HepG2 (cell line): Measurements from ENCODE around the gene ZKSCAN8. TPM values are rescaled to one million over a fixed set of nuclear protein-coding genes. Genes with fewer than 3 reads are reported as not detected.

ENCODE experiments used
- AKAP8 ChIP-seq: sonication (generic); formaldehyde crosslinking; IDR thresholded peaks from 2 replicates; pipeline ENCODE4 v1.5.1; 2020; ENCODE audit warnings: mild to moderate bottlenecking, missing genetic modification reagents
- ELF1 ChIP-seq: sonication (generic); formaldehyde crosslinking; IDR thresholded peaks from 2 replicates; pipeline ENCODE4 v1.4.0; 2020; ENCODE audit warnings: missing genetic modification reagents
- MLLT10 ChIP-seq: sonication (generic); formaldehyde crosslinking; IDR thresholded peaks from 2 replicates; pipeline ENCODE4 v1.4.0; 2020; ENCODE audit warnings: missing genetic modification reagents
- NFATC3 ChIP-seq: sonication (generic); formaldehyde crosslinking; IDR thresholded peaks from 2 replicates; pipeline ENCODE4 v1.5.1; 2020; ENCODE audit warnings: mild to moderate bottlenecking, missing genetic modification reagents
- NFE2L2 ChIP-seq: fragments of 150-350 bp; IDR thresholded peaks from 2 replicates; pipeline ENCODE4 v1.6.1; 2014; ENCODE audit warnings: low read length
- RERE ChIP-seq: IDR thresholded peaks from 2 replicates; pipeline ENCODE4 v1.6.1; 2016; ENCODE audit warnings: low read depth, missing genetic modification reagents, missing compliant biosample characterization
- TRIM24 ChIP-seq: sonication (generic); formaldehyde crosslinking; IDR thresholded peaks from 2 replicates; pipeline ENCODE4 v1.8.0; 2022; ENCODE audit warnings: mild to moderate bottlenecking, missing genetic modification reagents
- ZC3H13 ChIP-seq: sonication (generic); formaldehyde crosslinking; IDR thresholded peaks from 2 replicates; pipeline ENCODE4 v1.8.1; 2023; ENCODE audit warnings: mild to moderate bottlenecking, missing genetic modification reagents, moderate library complexity
- ZNF142 ChIP-seq: sonication (generic); formaldehyde crosslinking; IDR thresholded peaks from 2 replicates; pipeline ENCODE4 v1.4.0; 2020; ENCODE audit warnings: missing genetic modification reagents
- ZNF264 ChIP-seq: sonication (generic); formaldehyde crosslinking; IDR thresholded peaks from 2 replicates; pipeline ENCODE4 v1.4.0; 2020; ENCODE audit warnings: missing genetic modification reagents
- ZNF281 ChIP-seq: sonication (generic); formaldehyde crosslinking; IDR thresholded peaks from 2 replicates; pipeline ENCODE4 v1.4.0; 2020; ENCODE audit warnings: missing genetic modification reagents, borderline replicate concordance
- ZNF282 ChIP-seq: fragments of 450-650 bp; IDR thresholded peaks from 2 replicates; pipeline ENCODE4 v1.6.1; 2018; ENCODE audit not compliant: partially characterized antibody
- ZNF773 ChIP-seq: sonication (generic); formaldehyde crosslinking; IDR thresholded peaks from 2 replicates; pipeline ENCODE4 v1.4.0; 2020; ENCODE audit warnings: missing genetic modification reagents, borderline replicate concordance
- ZNF777 ChIP-seq: sonication (generic); formaldehyde crosslinking; IDR thresholded peaks from 2 replicates; pipeline ENCODE4 v1.4.0; 2020; ENCODE audit warnings: missing genetic modification reagents
- polyA plus RNA-seq, 8 experiments: library from polyadenylated mRNA; depleted of rRNA in 3 of 8; stranded (reverse) in 7 of 8; unstranded in 1 of 8; fragments of >200 nt; fragmentation: Illumina TruSeq in 4 of 8; extraction: Trizol in 4 of 8; gene quantifications; 2 replicates each; pipeline versions ENCODE4 v1.2.1 to v1.2.3, GENCODE V29; 2011 to 2016; ENCODE audit warnings: low read depth in 4 of 8, missing spikeins in 1 of 8, mixed read lengths in 1 of 8; ENCODE audit not compliant: insufficient read depth in 1 of 8
- total RNA-seq, 5 experiments: library from RNA; depleted of rRNA; stranded (reverse); fragments of >200 nt; fragmentation: Illumina TruSeq; extraction: Trizol; gene quantifications; 2 replicates each; pipeline ENCODE4 v1.2.3, GENCODE V29; 2016; ENCODE audit warnings: low read depth in 1 of 5
- TF ChIP-seq, protein P1 (sequence below): sonication (generic); formaldehyde crosslinking; IDR thresholded peaks from 2 replicates; pipeline ENCODE4 v1.4.0; 2020; ENCODE audit warnings: mild to moderate bottlenecking, missing genetic modification reagents

ZKSCAN8 gene
- total and polyA plus RNA-seq, 2 of the 13 experiments (the other 11 are each of a cell fraction or from before 2014, with no cell fraction given) = 12.4 to 20.9 TPM

DNA sequence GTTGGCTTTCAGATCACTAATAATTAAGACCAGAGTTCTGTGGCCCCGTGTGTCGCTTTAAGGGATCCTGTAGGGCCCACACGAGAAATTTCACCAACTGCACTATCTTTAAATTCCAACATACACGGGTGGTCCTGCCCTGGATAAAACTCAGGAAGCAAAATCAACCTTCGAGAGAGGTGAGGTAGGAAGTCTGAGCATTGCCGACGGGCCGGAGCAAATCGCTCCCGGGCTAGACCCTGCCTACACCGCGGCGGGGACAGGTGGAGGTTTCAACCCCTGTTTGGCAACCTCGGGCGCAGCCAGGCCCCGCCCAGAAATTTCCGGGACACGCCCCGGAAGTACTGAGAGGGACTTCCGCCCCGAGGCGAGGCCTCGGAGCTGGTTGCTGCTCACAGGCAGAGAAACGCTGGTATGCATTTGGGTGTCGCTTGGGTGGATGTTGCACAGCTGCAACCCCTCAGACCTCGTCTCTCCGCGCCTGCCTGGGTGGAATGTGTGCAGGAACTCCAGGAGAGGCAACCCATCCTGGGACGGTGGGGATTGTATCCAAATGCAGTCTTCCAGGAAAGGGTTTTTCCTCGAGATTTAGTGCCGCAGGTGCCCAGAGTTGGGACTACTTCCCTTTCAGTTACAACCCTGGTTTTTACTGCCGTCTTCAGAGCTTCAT, 19.9 kb downstream of the ZKSCAN8 start (continued):
- TF ChIP-seq ZNF142 (no peak), RERE (CRISPR knock-in tag) (no peak), ZNF281 (CRISPR knock-in tag) (peak; percentile 18; the same call in 1 of the 2 replicates), ZNF264 (CRISPR knock-in tag) (0 out of 2 replicates have a peak, but pooled peaks have one; percentile 48), MLLT10 (CRISPR knock-in tag) (no peak), ELF1 (peak; percentile 89), AKAP8 (0 out of 2 replicates have a peak, but pooled peaks have one; percentile 71), NFE2L2 (no peak), ZNF282 (no peak), TRIM24 (CRISPR knock-in tag) (no peak), ZC3H13 (CRISPR knock-in tag) (no peak), NFATC3 (CRISPR knock-in tag) (no peak), ZNF777 (CRISPR knock-in tag) (0 out of 2 replicates have a peak, but pooled peaks have one; percentile 24), ZNF773 (CRISPR knock-in tag) (0 out of 2 replicates have a peak, but pooled peaks have one; percentile 44)
- TF ChIP-seq, protein P1, sequence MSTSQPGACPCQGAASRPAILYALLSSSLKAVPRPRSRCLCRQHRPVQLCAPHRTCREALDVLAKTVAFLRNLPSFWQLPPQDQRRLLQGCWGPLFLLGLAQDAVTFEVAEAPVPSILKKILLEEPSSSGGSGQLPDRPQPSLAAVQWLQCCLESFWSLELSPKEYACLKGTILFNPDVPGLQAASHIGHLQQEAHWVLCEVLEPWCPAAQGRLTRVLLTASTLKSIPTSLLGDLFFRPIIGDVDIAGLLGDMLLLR (CRISPR knock-in tag) = peak; percentile 46; the same call in 1 of the 2 replicates
